Breast epithelium (tissue), 3 donors: ENCODE results near the gene KMO.

ENCODE experiments used
- POLR2A ChIP-seq: fragments of 450-650 bp; IDR thresholded peaks from one replicate; pipeline ENCODE4 v1.6.1; 2016; ENCODE audit warnings: antibody characterized with exemption, mild to moderate bottlenecking, moderate library complexity
- POLR2AphosphoS5 ChIP-seq, 3 donors: sonication (generic); formaldehyde crosslinking; IDR thresholded peaks; one replicate each; pipeline ENCODE4 v1.6.1; 2017; ENCODE audit warnings: antibody characterized with exemption in 3 of 3

DNA sequence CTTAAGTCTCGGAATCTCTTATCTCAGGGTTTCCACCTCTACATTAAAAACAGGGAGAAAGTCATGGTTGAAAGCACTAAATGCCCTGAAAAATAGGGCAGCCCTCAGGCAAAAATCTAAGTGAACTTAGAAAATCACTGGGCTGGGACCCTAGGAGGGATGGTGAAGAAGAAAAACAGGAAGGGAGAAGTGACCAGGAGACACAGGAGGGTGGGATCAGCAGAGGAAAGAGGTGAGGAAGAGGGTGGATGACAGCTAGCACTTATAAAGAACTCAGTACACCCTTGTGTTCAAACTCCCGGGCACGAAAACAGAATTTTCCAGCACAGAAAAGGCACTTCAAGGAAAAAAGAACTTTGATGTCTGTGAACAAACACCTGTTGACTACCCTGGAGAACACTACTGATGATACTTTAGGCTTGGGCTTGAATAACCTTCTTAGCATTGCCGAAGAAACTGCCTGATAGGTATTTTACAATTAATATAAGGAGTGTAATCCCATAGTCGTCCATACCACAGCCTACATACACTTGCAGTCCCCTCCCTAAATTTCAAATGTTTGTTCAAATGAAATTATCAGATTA is 106.0 kb downstream of the KMO start:
- TF ChIP-seq POLR2A = no peak
- no peak for TF ChIP-seq POLR2AphosphoS5 (IDR thresholded peaks at IDR 0.05)
